Measurements from ENCODE around the gene PDPR. TPM values are rescaled to one million over a fixed set of nuclear protein-coding genes. Genes with fewer than 3 reads are reported as not detected.
A peak's percentile ranks its signal among the peaks of the same experiment; 100 is the strongest.
"Not testable (repeated sequence)": the region's sequence is repeated elsewhere in the genome, so short reads cannot be mapped to it uniquely, and the experiment has no call there.

Gene PDPR
- total RNA-seq, 4 donors from 2014 or later, result 23.2 to 38.4 (median 25.8) TPM

DNA sequence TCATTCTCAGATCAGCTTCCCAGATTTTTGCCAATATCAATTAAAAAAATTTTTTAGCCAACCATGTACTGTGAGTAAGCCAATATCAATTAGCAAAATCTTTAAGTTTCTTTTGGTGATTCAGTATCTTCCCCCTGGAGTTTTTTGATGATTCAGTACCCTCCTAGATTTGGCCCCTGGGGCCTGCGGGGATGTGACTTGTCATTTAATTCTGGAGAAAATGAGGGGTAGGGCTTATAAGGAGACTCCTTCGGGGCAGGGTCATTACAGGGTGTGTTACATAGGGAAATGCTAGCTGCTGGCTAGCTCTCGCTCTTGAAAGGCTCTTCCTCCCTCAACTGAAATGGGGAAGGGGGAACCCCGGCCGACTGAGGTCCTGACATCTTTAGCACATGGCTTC is 76.4 kb downstream of the PDPR start:
- H3K4me3 ChIP-seq; H3K27me3 ChIP-seq; H3K36me3 ChIP-seq; H3K4me1 ChIP-seq; H3K9me3 ChIP-seq; DNase-seq (ENCODE audit: low spot score in 2 of 2); H3K27ac ChIP-seq: not testable (repeated sequence)
- WGBS, 2 donors, result no CpG with 5 or more reads among the region's 5 CpGs

DNA sequence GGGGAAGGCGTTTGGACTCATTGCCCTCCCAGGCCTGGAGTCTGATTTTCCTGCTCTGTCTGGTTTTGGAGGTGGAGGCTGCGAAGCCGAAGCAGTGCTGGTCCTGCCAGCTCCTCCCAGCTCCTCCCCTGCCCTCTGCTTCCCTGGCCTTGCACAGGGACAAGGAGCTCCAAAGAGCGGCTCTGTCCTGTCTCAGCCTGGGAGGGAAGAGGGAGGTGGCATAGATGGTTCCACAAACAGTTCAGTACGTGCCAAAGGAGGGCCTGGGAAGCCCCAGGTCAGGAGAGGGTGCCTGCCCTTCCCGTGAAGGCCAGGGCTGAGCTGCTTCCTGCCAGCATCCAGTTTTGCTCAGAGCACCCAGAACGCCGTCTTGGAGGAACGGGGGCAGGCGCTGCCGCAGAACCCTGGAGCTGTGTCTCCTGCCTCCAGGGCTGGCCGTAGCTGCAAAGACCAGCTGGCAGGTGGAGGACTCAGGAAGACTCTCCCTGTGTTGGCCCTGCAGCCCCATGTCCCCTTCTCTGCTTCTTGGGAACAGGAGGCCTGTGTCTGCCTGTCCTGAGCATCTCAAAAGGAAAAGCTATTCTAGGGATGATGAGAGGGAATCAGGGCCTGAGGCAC is 82.7 kb downstream of the PDPR start:
- DNase-seq (ENCODE audit: low spot score in 2 of 2); H3K27ac ChIP-seq; H3K27me3 ChIP-seq; H3K9me3 ChIP-seq; H3K36me3 ChIP-seq; H3K4me3 ChIP-seq: not testable (repeated sequence)
- 35% methylated on average over 6 of the region's 12 CpGs; no CpG with 5 or more reads in 1 of the 2 donors for WGBS, 2 donors
- peaks cover 0 to 11% (median 4%) of the 10 kb centered on the region in 4 donors for H3K4me1 ChIP-seq

DNA sequence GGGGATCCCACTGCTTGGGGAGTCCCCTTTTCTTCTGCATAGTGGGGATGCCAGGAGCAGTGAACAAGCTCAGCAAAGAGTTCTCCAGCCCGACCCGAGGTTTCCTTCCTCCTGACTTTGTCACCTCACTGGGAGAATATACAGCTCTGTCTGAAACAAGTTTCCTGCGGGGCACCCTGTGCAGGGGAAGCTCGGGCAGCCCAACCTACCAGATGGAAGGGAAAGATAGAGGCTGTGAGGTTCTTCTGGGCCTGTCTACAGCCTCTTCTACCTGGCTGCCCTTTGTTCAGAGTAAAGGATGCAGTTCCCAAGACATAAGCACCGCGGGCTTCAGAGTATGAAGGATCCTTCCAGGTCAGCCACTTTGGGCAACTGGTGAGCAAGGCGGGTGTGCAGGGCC is 83.5 kb downstream of the PDPR start:
- H3K27ac ChIP-seq; H3K9me3 ChIP-seq; H3K4me3 ChIP-seq; DNase-seq (ENCODE audit: low spot score in 2 of 2); H3K36me3 ChIP-seq; H3K27me3 ChIP-seq: not testable (repeated sequence)
- 74 to 75% methylated on average over 5 to 6 of the region's 7 CpGs for WGBS, 2 donors
- H3K4me1 ChIP-seq, result peaks cover 0 to 11% (median 4%) of the 10 kb centered on the region in 4 donors

DNA sequence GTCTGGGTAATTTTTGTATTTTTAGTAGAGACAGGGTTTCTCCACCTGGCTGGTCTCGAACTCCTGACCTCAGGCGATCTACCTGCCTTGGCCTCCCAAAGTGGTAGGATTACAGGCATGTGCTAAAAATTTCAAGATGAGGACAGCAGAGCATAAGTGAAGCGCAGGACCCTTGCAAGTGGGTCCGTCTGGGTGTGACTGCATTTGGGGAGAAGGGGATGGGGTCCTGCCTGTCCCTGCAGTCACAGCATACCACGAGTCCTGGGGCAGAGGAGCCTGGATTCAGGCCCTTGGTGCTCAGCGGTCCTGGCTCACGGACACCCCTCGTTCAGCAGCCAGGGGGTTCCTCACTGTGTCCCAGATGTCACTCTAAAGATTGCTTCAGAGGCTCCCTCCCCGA is 84.1 kb downstream of the PDPR start:
- Histone ChIP-seq H3K4me1 (peaks cover 0 to 11% (median 4%) of the 10 kb centered on the region in 4 donors), H3K27ac (peak overlapping the region in 1 of 4 donors; percentile 34)
- not testable (repeated sequence) for H3K27me3 ChIP-seq; DNase-seq (ENCODE audit: low spot score in 2 of 2); H3K9me3 ChIP-seq; H3K36me3 ChIP-seq; H3K4me3 ChIP-seq
- 93% methylated on average over 3 to 8 of the region's 9 CpGs for WGBS, 2 donors

DNA sequence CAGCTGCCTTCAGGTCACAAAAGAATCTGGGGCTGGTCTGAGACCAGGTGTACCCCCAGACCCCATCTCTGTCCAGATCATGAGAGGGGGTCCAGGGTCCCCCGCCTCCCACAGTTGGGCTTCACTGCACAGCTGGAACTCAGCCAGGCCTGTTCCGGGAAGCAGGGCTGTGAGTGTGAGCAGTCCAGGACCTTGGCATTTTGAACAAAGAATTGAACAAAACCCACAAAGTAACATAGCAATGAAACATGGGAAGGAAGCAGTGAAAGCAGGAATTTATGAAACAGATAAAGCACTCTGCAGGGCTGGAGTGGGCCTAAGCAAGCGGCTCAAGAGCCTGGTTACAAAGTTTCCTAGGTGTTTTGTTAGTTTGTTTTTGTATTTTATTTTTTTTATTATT is 84.5 kb downstream of the PDPR start:
- H3K4me3 ChIP-seq; DNase-seq (ENCODE audit: low spot score in 2 of 2); H3K36me3 ChIP-seq; H3K27me3 ChIP-seq; H3K9me3 ChIP-seq: not testable (repeated sequence)
- 34 to 42% methylated on average over 3 of the region's 3 CpGs for WGBS, 2 donors
- Histone ChIP-seq H3K4me1 (peaks cover 0 to 11% (median 4%) of the 10 kb centered on the region in 4 donors), H3K27ac (peak overlapping the region in 2 of 4 donors; percentile 34 to 48)

DNA sequence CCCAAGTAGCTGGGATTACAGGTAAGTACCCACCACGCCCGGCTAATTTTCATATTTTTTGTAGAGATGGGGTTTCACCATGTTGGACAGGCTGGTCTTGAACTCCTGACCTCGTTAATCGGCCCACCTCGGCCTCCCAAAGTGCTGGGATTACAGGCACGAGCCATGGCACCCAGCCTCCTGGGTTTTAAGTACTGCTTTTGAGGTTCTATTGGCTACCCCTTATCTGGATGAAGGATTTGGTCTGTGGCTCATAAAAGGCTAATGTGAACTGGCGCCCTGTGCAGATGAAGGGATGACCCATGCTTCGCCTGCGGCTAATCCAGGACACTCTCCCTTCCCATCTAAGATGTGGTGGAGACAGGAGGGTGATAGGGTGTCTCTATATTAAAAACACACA is 85.0 kb downstream of the PDPR start:
- Histone ChIP-seq H3K27ac (peak overlapping the region in 2 of 4 donors; percentile 34 to 48), H3K4me1 (peaks cover 0 to 11% (median 4%) of the 10 kb centered on the region in 4 donors)
- not testable (repeated sequence) for H3K9me3 ChIP-seq; H3K4me3 ChIP-seq; H3K27me3 ChIP-seq; H3K36me3 ChIP-seq; DNase-seq (ENCODE audit: low spot score in 2 of 2)
- WGBS, 2 donors, result 80 to 89% methylated on average over 9 of the region's 9 CpGs

- not testable (repeated sequence) for H3K27ac ChIP-seq; H3K4me3 ChIP-seq; H3K9me3 ChIP-seq; DNase-seq (ENCODE audit: low spot score in 2 of 2); H3K27me3 ChIP-seq; H3K36me3 ChIP-seq
- H3K4me1 ChIP-seq, result peaks cover 0 to 11% (median 4%) of the 10 kb centered on the region in 4 donors
- WGBS, 2 donors, result 71 to 86% methylated on average over 8 of the region's 8 CpGs
These were observed 85.9 kb downstream of the PDPR start for GRCh38 chr16:70200063-70200462.

DNA sequence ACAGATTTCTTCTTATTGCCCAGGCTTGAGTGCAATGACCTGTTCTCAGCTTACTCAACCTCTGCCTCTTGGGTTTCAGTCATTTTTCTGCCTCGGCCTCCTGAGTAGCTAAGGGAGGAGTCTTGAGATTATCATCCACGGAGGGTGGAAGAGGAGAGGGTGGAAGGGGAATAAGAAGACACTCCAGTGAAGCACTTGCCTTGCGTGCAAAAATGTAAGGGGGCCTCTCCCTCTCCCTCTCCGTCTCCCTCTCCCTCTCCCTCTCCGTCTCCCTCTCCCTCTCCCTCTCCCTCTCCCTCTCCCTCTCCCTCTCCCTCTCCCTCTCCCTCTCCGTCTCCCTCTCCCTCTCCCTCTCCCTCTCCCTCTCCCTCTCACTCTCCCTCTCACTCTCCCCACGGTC is 89.4 kb downstream of the PDPR start:
- 56 to 60% methylated on average over 3 to 6 of the region's 7 CpGs for whole genome bisulfite sequencing, 2 donors
- not testable (repeated sequence) for H3K9me3 ChIP-seq; H3K27ac ChIP-seq; H3K4me3 ChIP-seq; H3K4me1 ChIP-seq; DNase-seq (ENCODE audit: low spot score in 2 of 2); H3K36me3 ChIP-seq; H3K27me3 ChIP-seq

- WGBS, 2 donors, result 100% methylated on average over 1 to 12 of the region's 29 CpGs
- H3K27ac ChIP-seq; H3K4me1 ChIP-seq; H3K9me3 ChIP-seq; H3K27me3 ChIP-seq; DNase-seq (ENCODE audit: low spot score in 2 of 2); H3K36me3 ChIP-seq; H3K4me3 ChIP-seq: not testable (repeated sequence)
These were observed 89.9 kb downstream of the PDPR start for GRCh38 chr16:70204010-70204409.

DNA sequence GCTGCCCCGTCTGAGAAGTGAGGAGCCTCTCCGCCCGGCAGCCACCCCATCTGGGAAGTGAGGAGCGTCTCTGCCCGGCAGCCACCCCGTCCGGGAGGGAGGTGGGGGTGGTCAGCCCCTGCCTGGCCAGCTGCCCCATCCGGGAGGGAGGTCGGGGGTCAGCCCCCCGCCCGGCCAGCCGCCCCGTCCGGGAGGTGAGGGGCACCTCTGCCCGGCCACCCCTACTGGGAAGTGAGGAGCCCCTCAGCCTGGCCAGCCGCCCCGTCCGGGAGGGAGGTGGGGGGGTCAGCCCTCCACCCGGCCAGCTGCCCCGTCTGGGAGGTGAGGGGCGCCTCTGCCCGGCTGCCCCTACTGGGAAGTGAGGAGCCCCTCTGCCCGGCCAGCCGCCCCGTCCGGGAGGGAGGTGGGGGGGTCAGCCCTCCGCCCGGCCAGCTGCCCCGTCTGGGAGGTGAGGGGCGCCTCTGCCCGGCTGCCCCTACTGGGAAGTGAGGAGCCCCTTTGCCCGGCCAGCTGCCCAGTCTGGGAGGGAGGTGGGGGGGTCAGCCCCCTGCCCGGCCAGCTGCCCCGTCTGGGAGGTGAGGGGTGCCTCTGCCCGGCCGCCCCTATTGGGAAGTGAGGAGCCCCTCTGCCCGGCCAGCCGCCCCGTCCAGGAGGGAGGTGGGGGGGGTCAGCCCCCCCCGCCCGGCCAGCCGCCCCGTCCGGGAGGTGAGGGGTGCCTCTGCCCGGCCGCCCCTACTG is 90.7 kb downstream of the PDPR start:
- H3K27ac ChIP-seq; DNase-seq (ENCODE audit: low spot score in 2 of 2); H3K9me3 ChIP-seq; H3K36me3 ChIP-seq; H3K4me3 ChIP-seq; H3K27me3 ChIP-seq; H3K4me1 ChIP-seq: not testable (repeated sequence)
- WGBS, 2 donors, result 87 to 91% methylated on average over 3 to 13 of the region's 46 CpGs

DNA sequence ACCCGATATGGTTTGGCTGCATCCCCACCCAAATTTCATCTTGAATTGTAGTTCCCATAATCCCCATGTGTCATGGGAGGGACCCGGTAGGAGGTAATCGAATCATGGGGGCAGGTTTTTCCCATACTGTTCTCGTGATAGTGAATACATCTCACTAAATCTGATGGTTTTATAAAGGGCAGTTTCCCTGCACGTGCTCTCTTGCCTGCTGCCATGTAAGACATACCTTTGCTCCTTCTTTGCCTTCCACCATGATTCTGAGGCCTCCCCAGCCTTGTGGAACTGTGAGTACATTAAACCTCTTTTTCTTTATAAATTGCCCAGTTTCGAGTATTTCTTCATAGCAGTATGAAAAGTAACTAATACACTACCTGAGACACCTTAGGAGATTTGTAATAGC is 92.2 kb downstream of the PDPR start:
- not testable (repeated sequence) for DNase-seq (ENCODE audit: low spot score in 2 of 2); H3K36me3 ChIP-seq; H3K4me3 ChIP-seq; H3K27ac ChIP-seq; H3K4me1 ChIP-seq; H3K27me3 ChIP-seq; H3K9me3 ChIP-seq
- WGBS, 2 donors, result 89 to 98% methylated on average over 6 of the region's 6 CpGs

Data from tibial nerve (tissue), 4 donors.